ENCODE data around the gene HMGCLL1. TPM values are rescaled to one million over a fixed set of nuclear protein-coding genes. Genes with fewer than 3 reads are reported as not detected.

The HMGCLL1 gene
- total RNA-seq, 1 donor from 2014 or later: 1.2 TPM

DNA sequence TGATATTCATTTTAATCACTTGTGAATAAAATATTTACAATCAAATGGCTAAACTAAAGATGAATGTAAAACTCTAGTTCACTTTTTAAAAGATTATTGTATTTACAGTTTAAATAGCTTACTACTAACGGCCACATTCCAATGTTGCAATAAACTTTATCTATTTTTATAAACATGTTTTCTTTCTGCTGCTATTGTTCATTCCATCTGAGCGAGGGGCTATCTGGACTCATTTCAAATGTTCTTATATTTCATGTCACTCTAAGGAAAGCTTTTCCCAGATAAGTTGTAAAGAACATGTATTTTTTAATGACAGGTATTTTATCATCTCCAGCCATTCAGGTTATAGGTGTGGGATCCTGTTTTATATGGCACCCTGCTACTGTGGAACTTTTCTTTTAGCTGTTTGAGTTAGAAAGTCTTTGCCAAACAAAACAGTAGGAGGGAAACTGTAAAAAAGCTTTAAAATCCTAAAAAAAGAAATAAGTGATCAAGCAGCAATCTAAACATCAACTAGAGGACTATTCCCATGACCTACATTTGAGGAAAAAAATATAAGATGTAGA lies 42.5 kb downstream of the HMGCLL1 start:
- no peak for TF ChIP-seq CTCF (IDR thresholded peaks at IDR 0.05; ENCODE audit: unreplicated experiment)
- H3K9me3 Mint-ChIP-seq (ENCODE audit: unreplicated experiment): no peaks in the 10 kb centered on the region
- no peaks in the 10 kb centered on the region for H3K4me1 Mint-ChIP-seq (ENCODE audit: unreplicated experiment)
- no peak for DNase-seq (ENCODE audit: low spot score)
- H3K36me3 Mint-ChIP-seq (ENCODE audit: low read depth, unreplicated experiment): no peaks in the 10 kb centered on the region
- no peaks in the 10 kb centered on the region for H3K27me3 Mint-ChIP-seq (ENCODE audit: unreplicated experiment)
- H3K27ac Mint-ChIP-seq (ENCODE audit: unreplicated experiment): no peak overlapping the region
- no peak overlapping the region for H3K4me3 Mint-ChIP-seq (ENCODE audit: unreplicated experiment)

- no peak for DNase-seq (ENCODE audit: low spot score)
- no peak overlapping the region for H3K27ac Mint-ChIP-seq (ENCODE audit: unreplicated experiment)
- no peaks in the 10 kb centered on the region for H3K9me3 Mint-ChIP-seq (ENCODE audit: unreplicated experiment)
- no peaks in the 10 kb centered on the region for H3K4me1 Mint-ChIP-seq (ENCODE audit: unreplicated experiment)
- no peaks in the 10 kb centered on the region for H3K36me3 Mint-ChIP-seq (ENCODE audit: low read depth, unreplicated experiment)
- no peak overlapping the region for H3K4me3 Mint-ChIP-seq (ENCODE audit: unreplicated experiment)
- no peaks in the 10 kb centered on the region for H3K27me3 Mint-ChIP-seq (ENCODE audit: unreplicated experiment)
- no peak for TF ChIP-seq CTCF (IDR thresholded peaks at IDR 0.05; ENCODE audit: unreplicated experiment)
Measured at GRCh38 chr6:55531496-55531895, 47.5 kb downstream of the HMGCLL1 start.

GRCh38 chr6:55530931-55531330 lies 48.1 kb downstream of the HMGCLL1 start:
- H3K27ac Mint-ChIP-seq (ENCODE audit: unreplicated experiment): no peak overlapping the region
- TF ChIP-seq CTCF (IDR thresholded peaks at IDR 0.05; ENCODE audit: unreplicated experiment): no peak
- H3K36me3 Mint-ChIP-seq (ENCODE audit: low read depth, unreplicated experiment): no peaks in the 10 kb centered on the region
- no peaks in the 10 kb centered on the region for H3K9me3 Mint-ChIP-seq (ENCODE audit: unreplicated experiment)
- H3K27me3 Mint-ChIP-seq (ENCODE audit: unreplicated experiment): no peaks in the 10 kb centered on the region
- H3K4me3 Mint-ChIP-seq (ENCODE audit: unreplicated experiment): no peak overlapping the region
- H3K4me1 Mint-ChIP-seq (ENCODE audit: unreplicated experiment): no peaks in the 10 kb centered on the region
- no peak for DNase-seq (ENCODE audit: low spot score)

- Mint-ChIP-seq H3K27ac (ENCODE audit: unreplicated experiment) (no peak overlapping the region), H3K27me3 (ENCODE audit: unreplicated experiment) (no peaks in the 10 kb centered on the region), H3K36me3 (ENCODE audit: low read depth, unreplicated experiment) (no peaks in the 10 kb centered on the region), H3K4me3 (ENCODE audit: unreplicated experiment) (no peak overlapping the region), H3K9me3 (ENCODE audit: unreplicated experiment) (no peaks in the 10 kb centered on the region), H3K4me1 (ENCODE audit: unreplicated experiment) (no peaks in the 10 kb centered on the region)
- peak; percentile 14 for DNase-seq (ENCODE audit: low spot score)
- peak; percentile 33 for TF ChIP-seq CTCF (IDR thresholded peaks at IDR 0.05; ENCODE audit: unreplicated experiment)
Measured at GRCh38 chr6:55528624-55529023, 50.4 kb downstream of the HMGCLL1 start.

GRCh38 chr6:55524441-55524840 lies 54.6 kb downstream of the HMGCLL1 start:
- Mint-ChIP-seq H3K4me3 (ENCODE audit: unreplicated experiment) (no peak overlapping the region), H3K4me1 (ENCODE audit: unreplicated experiment) (no peaks in the 10 kb centered on the region), H3K27me3 (ENCODE audit: unreplicated experiment) (no peaks in the 10 kb centered on the region), H3K36me3 (ENCODE audit: low read depth, unreplicated experiment) (no peaks in the 10 kb centered on the region), H3K27ac (ENCODE audit: unreplicated experiment) (no peak overlapping the region), H3K9me3 (ENCODE audit: unreplicated experiment) (no peaks in the 10 kb centered on the region)
- DNase-seq (ENCODE audit: low spot score): no peak
- TF ChIP-seq CTCF (IDR thresholded peaks at IDR 0.05; ENCODE audit: unreplicated experiment): no peak
